ENCODE data around the gene ARHGEF17. TPM values are rescaled to one million over a fixed set of nuclear protein-coding genes. Genes with fewer than 3 reads are reported as not detected.

The ARHGEF17 gene
- total and polyA plus RNA-seq, 2 of the 13 experiments (the other 11 are each of a cell fraction or from before 2014, with no cell fraction given), result 10.7 to 28.8 TPM

GRCh38 chr11:73308961-73309919 is 1.2 kb downstream of the ARHGEF17 start (continued):
- TF ChIP-seq ZNF512B (CRISPR knock-in tag; IDR thresholded peaks at IDR 0.05; ENCODE audit: borderline replicate concordance) (no peak), ZNF101 (CRISPR knock-in tag; IDR thresholded peaks at IDR 0.05; ENCODE audit: borderline replicate concordance, low read depth) (no peak), HMG20A (CRISPR knock-in tag; IDR thresholded peaks at IDR 0.05; ENCODE audit: borderline replicate concordance) (0 out of 2 replicates have a peak, but pooled peaks have one; percentile 11), BRCA1 (CRISPR knock-in tag; IDR thresholded peaks at IDR 0.05) (no peak; the same call in 1 of the 2 replicates), E2F5 (CRISPR knock-in tag; conservative IDR thresholded peaks at IDR 0.05) (no peak), PLSCR1 (CRISPR knock-in tag; IDR thresholded peaks at IDR 0.05; ENCODE audit: borderline replicate concordance) (no peak), PATZ1 (CRISPR knock-in tag; IDR thresholded peaks at IDR 0.05) (peak; percentile 73), ZNF678 (CRISPR knock-in tag; IDR thresholded peaks at IDR 0.05) (no peak), MTA3 (CRISPR knock-in tag; IDR thresholded peaks at IDR 0.05) (no peak), ZMAT5 (CRISPR knock-in tag; IDR thresholded peaks at IDR 0.05; ENCODE audit: borderline replicate concordance, low read depth) (no peak)
- TF ChIP-seq, protein P1, sequence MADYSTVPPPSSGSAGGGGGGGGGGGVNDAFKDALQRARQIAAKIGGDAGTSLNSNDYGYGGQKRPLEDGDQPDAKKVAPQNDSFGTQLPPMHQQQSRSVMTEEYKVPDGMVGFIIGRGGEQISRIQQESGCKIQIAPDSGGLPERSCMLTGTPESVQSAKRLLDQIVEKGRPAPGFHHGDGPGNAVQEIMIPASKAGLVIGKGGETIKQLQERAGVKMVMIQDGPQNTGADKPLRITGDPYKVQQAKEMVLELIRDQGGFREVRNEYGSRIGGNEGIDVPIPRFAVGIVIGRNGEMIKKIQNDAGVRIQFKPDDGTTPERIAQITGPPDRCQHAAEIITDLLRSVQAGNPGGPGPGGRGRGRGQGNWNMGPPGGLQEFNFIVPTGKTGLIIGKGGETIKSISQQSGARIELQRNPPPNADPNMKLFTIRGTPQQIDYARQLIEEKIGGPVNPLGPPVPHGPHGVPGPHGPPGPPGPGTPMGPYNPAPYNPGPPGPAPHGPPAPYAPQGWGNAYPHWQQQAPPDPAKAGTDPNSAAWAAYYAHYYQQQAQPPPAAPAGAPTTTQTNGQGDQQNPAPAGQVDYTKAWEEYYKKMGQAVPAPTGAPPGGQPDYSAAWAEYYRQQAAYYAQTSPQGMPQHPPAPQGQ (CRISPR knock-in tag; IDR thresholded peaks at IDR 0.05; ENCODE audit: borderline replicate concordance), result no peak
- TF ChIP-seq, protein P2, sequence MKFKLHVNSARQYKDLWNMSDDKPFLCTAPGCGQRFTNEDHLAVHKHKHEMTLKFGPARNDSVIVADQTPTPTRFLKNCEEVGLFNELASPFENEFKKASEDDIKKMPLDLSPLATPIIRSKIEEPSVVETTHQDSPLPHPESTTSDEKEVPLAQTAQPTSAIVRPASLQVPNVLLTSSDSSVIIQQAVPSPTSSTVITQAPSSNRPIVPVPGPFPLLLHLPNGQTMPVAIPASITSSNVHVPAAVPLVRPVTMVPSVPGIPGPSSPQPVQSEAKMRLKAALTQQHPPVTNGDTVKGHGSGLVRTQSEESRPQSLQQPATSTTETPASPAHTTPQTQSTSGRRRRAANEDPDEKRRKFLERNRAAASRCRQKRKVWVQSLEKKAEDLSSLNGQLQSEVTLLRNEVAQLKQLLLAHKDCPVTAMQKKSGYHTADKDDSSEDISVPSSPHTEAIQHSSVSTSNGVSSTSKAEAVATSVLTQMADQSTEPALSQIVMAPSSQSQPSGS (CRISPR knock-in tag; IDR thresholded peaks at IDR 0.05), result peak; percentile 44; the same call in 1 of the 2 replicates
- TF ChIP-seq, protein P3, sequence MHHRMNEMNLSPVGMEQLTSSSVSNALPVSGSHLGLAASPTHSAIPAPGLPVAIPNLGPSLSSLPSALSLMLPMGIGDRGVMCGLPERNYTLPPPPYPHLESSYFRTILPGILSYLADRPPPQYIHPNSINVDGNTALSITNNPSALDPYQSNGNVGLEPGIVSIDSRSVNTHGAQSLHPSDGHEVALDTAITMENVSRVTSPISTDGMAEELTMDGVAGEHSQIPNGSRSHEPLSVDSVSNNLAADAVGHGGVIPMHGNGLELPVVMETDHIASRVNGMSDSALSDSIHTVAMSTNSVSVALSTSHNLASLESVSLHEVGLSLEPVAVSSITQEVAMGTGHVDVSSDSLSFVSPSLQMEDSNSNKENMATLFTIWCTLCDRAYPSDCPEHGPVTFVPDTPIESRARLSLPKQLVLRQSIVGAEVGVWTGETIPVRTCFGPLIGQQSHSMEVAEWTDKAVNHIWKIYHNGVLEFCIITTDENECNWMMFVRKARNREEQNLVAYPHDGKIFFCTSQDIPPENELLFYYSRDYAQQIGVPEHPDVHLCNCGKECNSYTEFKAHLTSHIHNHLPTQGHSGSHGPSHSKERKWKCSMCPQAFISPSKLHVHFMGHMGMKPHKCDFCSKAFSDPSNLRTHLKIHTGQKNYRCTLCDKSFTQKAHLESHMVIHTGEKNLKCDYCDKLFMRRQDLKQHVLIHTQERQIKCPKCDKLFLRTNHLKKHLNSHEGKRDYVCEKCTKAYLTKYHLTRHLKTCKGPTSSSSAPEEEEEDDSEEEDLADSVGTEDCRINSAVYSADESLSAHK (CRISPR knock-in tag; IDR thresholded peaks at IDR 0.05; ENCODE audit: borderline replicate concordance), result no peak

Measured in HepG2 (cell line).